HEK293T (cell line): ENCODE measurements around the gene RCAN3.

Experiments used
- CTCF ChIA-PET: fragments of 350-600 bp; formaldehyde crosslinking; extraction: SDS; loops from one replicate; lab custom pipeline; 2021; ENCODE audit warnings: antibody characterized with exemption, inconsistent platforms; lab: Yijun Ruan, JAX
- POLR2A ChIA-PET: fragments of 350-600 bp; formaldehyde crosslinking; extraction: SDS; loops from one replicate; lab custom pipeline; 2020; ENCODE audit warnings: antibody characterized with exemption, inconsistent platforms; lab: Yijun Ruan, JAX
- DNase-seq: peaks from one replicate; pipeline ENCODE4 v3.0.0; 2012; ENCODE audit warnings: mixed read lengths; ENCODE audit errors: extremely low spot score
- ARNT ChIP-seq: fragments of 450-650 bp; IDR thresholded peaks from 2 replicates; pipeline ENCODE4 v1.6.1; 2017; ENCODE audit warnings: mild to moderate bottlenecking
- BHLHE40 ChIP-seq: fragments of 450-650 bp; IDR thresholded peaks from 2 replicates; pipeline ENCODE4 v1.6.1; 2016; ENCODE audit warnings: mild to moderate bottlenecking, moderate library complexity, borderline replicate concordance
- CTBP1 ChIP-seq: fragments of 450-650 bp; IDR thresholded peaks from 2 replicates; pipeline ENCODE4 v1.6.1; 2016; ENCODE audit warnings: borderline replicate concordance
- ELF4 ChIP-seq: fragments of 450-650 bp; IDR thresholded peaks from 2 replicates; pipeline ENCODE4 v1.6.1; 2017; ENCODE audit warnings: antibody characterized with exemption
- FOXA1 ChIP-seq: fragments of 450-650 bp; IDR thresholded peaks from 2 replicates; pipeline ENCODE4 v1.6.1; 2016; ENCODE audit warnings: mild to moderate bottlenecking
- FOXK2 ChIP-seq: fragments of 450-650 bp; IDR thresholded peaks from 2 replicates; pipeline ENCODE4 v1.6.1; 2016; ENCODE audit warnings: mild to moderate bottlenecking
- FOXM1 ChIP-seq: fragments of 450-650 bp; IDR thresholded peaks from 2 replicates; pipeline ENCODE4 v1.6.1; 2017; ENCODE audit warnings: mild to moderate bottlenecking, borderline replicate concordance
- HDGF ChIP-seq: fragments of 450-650 bp; IDR thresholded peaks from 2 replicates; pipeline ENCODE4 v1.6.1; 2017; ENCODE audit warnings: antibody characterized with exemption, borderline replicate concordance
- L3MBTL2 ChIP-seq: fragments of 450-650 bp; conservative IDR thresholded peaks from 2 replicates; pipeline ENCODE4 v1.6.1; 2016; ENCODE audit warnings: mild to moderate bottlenecking
- LEF1 ChIP-seq: fragments of 450-650 bp; IDR thresholded peaks from 2 replicates; pipeline ENCODE4 v1.6.1; 2017; ENCODE audit warnings: mild to moderate bottlenecking, borderline replicate concordance
- NFRKB ChIP-seq: fragments of 450-650 bp; IDR thresholded peaks from 2 replicates; pipeline ENCODE4 v1.6.1; 2016; ENCODE audit warnings: mild to moderate bottlenecking, moderate library complexity
- SP1 ChIP-seq: fragments of 450-650 bp; IDR thresholded peaks from 2 replicates; pipeline ENCODE4 v1.6.1; 2017
- SUZ12 ChIP-seq: fragments of 450-650 bp; IDR thresholded peaks from 2 replicates; pipeline ENCODE4 v1.6.1; 2016; ENCODE audit warnings: mild to moderate bottlenecking
- TARDBP ChIP-seq: fragments of 450-650 bp; IDR thresholded peaks from 2 replicates; pipeline ENCODE4 v1.6.1; 2016
- ZNF384 ChIP-seq: fragments of 450-650 bp; IDR thresholded peaks from 2 replicates; pipeline ENCODE4 v1.6.1; 2016
- TF ChIP-seq, protein P1 (sequence below): fragments of 450-650 bp; IDR thresholded peaks from 2 replicates; pipeline ENCODE4 v1.6.1; 2016

RCAN3 gene

DNA sequence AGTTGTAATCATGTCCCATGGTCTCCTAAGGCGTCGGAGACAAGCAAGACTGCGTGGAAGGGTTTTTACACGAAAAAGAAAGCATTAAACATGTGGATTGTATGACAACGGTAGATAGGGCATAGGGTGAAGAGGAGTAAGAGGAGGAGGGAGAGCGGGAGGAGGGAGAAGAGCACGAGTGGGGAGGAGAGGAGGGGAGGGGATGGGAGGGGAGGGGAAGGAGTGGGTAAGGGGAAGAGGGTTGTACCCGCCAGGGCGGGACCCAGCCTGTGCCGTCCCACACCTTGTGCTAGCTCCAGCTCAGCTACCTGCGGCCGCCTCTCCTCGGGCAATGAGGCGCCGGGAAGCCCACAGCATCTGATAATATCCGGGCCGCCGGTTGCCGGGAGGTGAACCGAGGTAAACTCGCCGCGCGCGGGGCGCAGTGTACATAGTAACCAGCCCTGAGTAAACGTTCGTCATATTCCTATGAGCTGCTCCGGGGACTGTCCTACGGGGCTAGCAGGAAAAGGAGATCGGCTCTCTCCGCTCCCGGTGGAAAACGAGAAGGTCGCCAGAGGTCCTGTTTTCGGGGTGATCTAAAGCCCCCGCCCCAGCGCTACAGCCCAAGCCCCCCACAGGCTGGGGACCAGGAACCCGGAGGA lies 449 bp upstream of the RCAN3 start:
- no peak for TF ChIP-seq LEF1
- no peak for TF ChIP-seq BHLHE40
- no peak for TF ChIP-seq FOXK2
- TF ChIP-seq L3MBTL2: peak; percentile 32; the same call in 1 of the 2 replicates
- 0 out of 2 replicates have a peak, but pooled peaks have one; percentile 46 for TF ChIP-seq TARDBP
- DNase-seq: peak; percentile 43
- ChIA-PET POLR2A (interaction anchor here (0.7 to 2.2 kb wide), 15 partner anchors 10 to 135 kb away, joined by 3 to 20 read pairs (median 4); partner anchors contain the start of gene NIPAL3), CTCF (interaction anchor here (0.5 to 1.0 kb wide), 5 partner anchors 25 to 352 kb away, joined by 3 to 4 read pairs (median 3); partner anchors contain the start of gene NIPAL3)

DNA sequence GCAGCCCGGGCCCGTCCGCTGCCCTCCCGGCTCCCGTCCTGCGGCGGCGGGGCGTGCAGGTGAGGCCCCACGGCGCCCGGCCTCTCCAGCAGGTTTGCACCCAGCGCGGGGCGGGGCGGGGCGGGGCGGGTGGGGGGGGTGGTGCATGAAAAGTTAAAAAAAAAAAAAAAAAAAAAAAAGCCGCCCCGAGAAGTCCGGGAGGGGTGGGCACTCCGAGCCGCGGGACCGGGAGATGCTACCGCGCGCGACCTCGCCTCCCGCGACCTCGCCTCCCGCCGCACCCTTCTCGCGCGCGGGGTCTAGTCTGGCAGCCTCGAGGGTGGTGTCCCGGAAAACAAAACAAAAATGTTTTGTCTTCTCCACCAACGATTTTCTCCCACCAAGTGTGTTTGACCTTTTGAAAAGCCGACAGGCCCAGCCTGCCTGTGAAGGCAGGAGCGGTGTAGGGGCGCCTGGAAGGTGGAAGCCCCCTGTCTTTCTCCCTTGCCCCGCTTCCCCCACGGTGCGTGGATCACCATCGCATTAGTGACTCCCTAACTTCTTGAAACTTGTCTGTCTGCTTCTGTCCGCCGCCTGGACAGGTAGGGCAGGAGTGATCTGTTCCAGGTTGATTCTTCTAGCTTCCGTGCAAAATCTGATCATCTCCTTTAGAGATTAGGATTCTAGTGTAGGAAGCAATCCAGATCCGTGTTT lies 569 bp downstream of the RCAN3 start:
- CTCF ChIA-PET: interaction anchor here (1.0 to 1.5 kb wide), 2 partner anchors 24 to 39 kb away, joined by 4 to 5 read pairs; no protein-coding TSS in a partner anchor
- POLR2A ChIA-PET: interaction anchor here (0.6 to 2.2 kb wide), 8 partner anchors 9 to 88 kb away, joined by 3 to 20 read pairs (median 6); partner anchors contain the start of gene NIPAL3
- DNase-seq: no peak

DNA sequence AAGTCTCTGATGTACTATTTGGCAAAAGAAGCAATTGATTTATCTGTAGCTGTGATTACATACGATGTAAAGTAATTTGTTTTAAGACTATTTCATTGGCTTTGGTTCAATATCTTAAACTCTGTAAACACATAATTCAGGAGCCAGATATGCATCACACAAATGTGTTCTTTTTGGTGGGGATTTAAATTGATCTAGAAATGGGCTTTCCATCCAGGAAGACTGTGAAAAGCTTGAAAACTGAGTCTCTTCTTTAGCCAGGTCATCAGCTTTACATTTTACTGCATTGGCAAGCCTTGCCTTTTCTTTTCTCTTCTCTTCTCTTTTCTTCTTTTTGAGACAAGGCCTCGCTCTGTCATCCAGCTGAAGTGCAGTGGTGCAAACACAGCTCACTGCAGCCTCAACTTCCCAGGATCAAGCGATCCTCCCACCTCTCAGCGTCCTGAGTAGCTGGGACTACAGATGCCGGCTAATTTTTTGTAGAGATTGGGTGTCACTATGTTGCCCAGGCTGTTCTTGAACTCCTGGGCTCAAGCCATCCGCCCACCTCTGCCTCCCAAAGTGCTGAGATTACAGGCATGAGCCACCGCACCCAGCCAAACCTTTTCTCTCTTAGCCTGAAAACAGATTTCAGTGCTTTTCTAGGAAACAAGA lies 1.4 kb downstream of the RCAN3 start:
- ChIA-PET POLR2A (interaction anchor here (0.6 kb wide), 1 partner anchor 85 kb away, joined by 3 read pairs; no protein-coding TSS in a partner anchor), CTCF (interaction anchor here (0.5 to 1.5 kb wide), 3 partner anchors 12 to 103 kb away, joined by 3 to 5 read pairs (median 4); no protein-coding TSS in a partner anchor)
- TF ChIP-seq L3MBTL2: no peak
- no peak for TF ChIP-seq HDGF
- no peak for TF ChIP-seq ELF4
- no peak for TF ChIP-seq SUZ12
- TF ChIP-seq FOXM1: no peak
- TF ChIP-seq NFRKB: no peak
- TF ChIP-seq CTBP1: no peak
- TF ChIP-seq FOXA1: no peak
- no peak for TF ChIP-seq SP1
- TF ChIP-seq ZNF384: no peak
- no peak for TF ChIP-seq FOXK2
- TF ChIP-seq, protein P1, sequence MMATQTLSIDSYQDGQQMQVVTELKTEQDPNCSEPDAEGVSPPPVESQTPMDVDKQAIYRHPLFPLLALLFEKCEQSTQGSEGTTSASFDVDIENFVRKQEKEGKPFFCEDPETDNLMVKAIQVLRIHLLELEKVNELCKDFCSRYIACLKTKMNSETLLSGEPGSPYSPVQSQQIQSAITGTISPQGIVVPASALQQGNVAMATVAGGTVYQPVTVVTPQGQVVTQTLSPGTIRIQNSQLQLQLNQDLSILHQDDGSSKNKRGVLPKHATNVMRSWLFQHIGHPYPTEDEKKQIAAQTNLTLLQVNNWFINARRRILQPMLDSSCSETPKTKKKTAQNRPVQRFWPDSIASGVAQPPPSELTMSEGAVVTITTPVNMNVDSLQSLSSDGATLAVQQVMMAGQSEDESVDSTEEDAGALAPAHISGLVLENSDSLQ: no peak
- TF ChIP-seq ARNT: no peak
- no peak for TF ChIP-seq LEF1
- no peak for TF ChIP-seq TARDBP
- no peak for DNase-seq

More for the DNA sequence above, 569 bp downstream of the RCAN3 start:
- TF ChIP-seq ZNF384: peak; percentile 41; the same call in 1 of the 2 replicates
- TF ChIP-seq CTBP1: no peak

DNA sequence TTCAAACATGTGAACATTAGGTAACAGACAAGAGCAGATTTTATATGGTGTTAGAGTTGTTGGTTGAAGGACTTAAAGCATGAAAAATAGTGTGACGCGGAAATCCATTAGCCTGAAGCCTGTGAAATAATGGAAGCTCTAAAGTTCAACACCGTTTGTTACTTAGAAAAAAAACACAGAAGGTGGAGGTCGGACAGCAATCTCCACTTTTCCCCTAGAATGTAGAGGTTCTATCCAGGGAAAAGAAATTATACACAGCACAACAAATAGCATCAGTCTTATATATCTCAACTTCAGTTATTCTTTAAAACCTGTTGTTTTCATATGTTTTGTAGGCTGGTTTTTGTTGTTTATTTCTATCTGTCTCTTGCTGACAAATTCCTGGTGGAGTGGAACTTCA lies 1.9 kb downstream of the RCAN3 start:
- POLR2A ChIA-PET: no interaction called here
- no peak for DNase-seq
- TF ChIP-seq TARDBP (no peak), CTBP1 (no peak), SUZ12 (no peak), LEF1 (no peak), SP1 (no peak), FOXA1 (no peak), BHLHE40 (no peak), HDGF (no peak), ZNF384 (no peak)
- TF ChIP-seq, protein P1: no peak
- CTCF ChIA-PET: interaction anchor here (0.5 to 1.5 kb wide), 4 partner anchors 12 to 102 kb away, joined by 3 to 5 read pairs (median 4); no protein-coding TSS in a partner anchor

DNA sequence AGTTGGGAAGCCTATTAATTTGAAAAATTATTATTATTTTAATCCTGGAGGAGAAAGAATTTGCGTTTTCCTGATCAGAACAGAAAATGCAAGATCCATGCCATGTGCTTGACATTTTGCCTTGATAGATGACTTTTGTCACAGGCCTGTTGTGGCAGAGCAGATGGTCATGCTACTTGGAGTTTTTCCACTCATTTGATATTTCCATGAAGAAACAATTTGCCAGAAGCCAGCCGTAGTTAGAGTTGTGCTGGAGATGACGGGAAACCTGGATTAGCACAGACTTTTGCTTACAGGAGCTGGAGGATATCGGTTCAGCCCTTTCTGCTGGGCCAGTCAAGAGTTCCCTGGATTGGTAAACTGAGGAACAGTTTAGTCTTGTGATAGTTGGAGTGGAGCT lies 3.2 kb downstream of the RCAN3 start:
- POLR2A ChIA-PET: interaction anchor here (1.6 kb wide), 1 partner anchor 90 kb away, joined by 5 read pairs; the partner anchor contains the start of gene NIPAL3
- no peak for TF ChIP-seq FOXK2
- TF ChIP-seq FOXA1: no peak
- TF ChIP-seq NFRKB: no peak
- TF ChIP-seq BHLHE40: no peak
- TF ChIP-seq SP1: no peak
- TF ChIP-seq HDGF: no peak
- TF ChIP-seq CTBP1: no peak
- no peak for TF ChIP-seq ELF4
- no peak for TF ChIP-seq L3MBTL2
- no peak for TF ChIP-seq TARDBP
- no peak for TF ChIP-seq ARNT
- TF ChIP-seq SUZ12: no peak
- TF ChIP-seq ZNF384: no peak
- TF ChIP-seq, protein P1: no peak
- no peak for TF ChIP-seq FOXM1
- TF ChIP-seq LEF1: no peak

More for the DNA sequence above, 3.2 kb downstream of the RCAN3 start:
- DNase-seq: no peak
- CTCF ChIA-PET: interaction anchor here (0.7 kb wide), 1 partner anchor 325 kb away, joined by 3 read pairs; no protein-coding TSS in a partner anchor
